ENCODE data around the gene HK1.

- TF ChIP-seq MAX (IDR thresholded peaks at IDR 0.05; ENCODE audit: low read depth, low read length) = no peak
- TF ChIP-seq, protein P1, sequence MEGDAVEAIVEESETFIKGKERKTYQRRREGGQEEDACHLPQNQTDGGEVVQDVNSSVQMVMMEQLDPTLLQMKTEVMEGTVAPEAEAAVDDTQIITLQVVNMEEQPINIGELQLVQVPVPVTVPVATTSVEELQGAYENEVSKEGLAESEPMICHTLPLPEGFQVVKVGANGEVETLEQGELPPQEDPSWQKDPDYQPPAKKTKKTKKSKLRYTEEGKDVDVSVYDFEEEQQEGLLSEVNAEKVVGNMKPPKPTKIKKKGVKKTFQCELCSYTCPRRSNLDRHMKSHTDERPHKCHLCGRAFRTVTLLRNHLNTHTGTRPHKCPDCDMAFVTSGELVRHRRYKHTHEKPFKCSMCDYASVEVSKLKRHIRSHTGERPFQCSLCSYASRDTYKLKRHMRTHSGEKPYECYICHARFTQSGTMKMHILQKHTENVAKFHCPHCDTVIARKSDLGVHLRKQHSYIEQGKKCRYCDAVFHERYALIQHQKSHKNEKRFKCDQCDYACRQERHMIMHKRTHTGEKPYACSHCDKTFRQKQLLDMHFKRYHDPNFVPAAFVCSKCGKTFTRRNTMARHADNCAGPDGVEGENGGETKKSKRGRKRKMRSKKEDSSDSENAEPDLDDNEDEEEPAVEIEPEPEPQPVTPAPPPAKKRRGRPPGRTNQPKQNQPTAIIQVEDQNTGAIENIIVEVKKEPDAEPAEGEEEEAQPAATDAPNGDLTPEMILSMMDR (IDR thresholded peaks at IDR 0.05; ENCODE audit: low read depth, low read length) = no peak
These were observed 99.6 kb downstream of the HK1 start for GRCh38 chr10:69377933-69378332.

All from NB4 (cell line).